Measurements from ENCODE around the gene PRSS48.
A peak's percentile ranks its signal among the peaks of the same experiment; 100 is the strongest.
"Not testable (repeated sequence)": the region's sequence is repeated elsewhere in the genome, so short reads cannot be mapped to it uniquely, and the experiment has no call there.

PRSS48 gene

DNA sequence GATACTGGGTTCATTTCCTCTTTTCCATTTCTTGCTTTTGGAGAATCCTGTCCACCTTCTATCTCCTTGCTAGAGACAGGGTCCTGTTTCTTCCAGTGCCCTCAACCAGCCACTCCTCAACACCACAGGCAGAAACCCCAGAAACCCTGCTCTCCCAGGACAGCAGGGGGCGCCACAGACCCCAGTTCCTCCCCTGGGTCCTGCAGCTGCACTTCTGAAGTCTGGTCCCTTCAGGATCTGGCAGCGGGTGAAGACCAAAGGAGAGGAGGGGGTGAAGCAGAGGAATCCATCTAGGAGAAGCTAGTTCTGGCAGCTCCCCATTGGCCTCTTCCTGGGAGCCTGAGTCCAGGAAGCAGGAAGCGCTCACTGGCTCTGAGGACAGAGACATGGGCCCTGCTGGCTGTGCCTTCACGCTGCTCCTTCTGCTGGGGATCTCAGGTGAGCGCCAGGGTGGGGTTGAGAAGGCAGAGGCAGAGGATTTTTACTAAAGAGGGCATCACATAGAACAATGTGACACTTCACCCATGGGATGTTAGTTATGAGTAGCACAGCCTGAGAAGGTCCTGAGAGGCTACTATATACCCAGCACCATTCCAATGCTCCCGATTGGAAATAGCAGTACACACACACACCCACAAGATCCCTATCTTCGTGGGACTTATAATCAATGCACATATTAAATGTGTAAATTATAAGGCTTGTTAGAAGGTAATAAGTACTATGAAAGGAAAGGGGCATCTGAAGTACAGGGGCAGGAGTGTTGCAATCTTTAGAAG lies at the start of gene PRSS48:
Gene PRSS48, plus strand, starts transcription at position 375 of the 776 bp plus-strand sequence. Its CDS starts 12 bp downstream, at position 387.
- peak; percentile 15 for DNase-seq (ENCODE audit: low read depth)

DNA sequence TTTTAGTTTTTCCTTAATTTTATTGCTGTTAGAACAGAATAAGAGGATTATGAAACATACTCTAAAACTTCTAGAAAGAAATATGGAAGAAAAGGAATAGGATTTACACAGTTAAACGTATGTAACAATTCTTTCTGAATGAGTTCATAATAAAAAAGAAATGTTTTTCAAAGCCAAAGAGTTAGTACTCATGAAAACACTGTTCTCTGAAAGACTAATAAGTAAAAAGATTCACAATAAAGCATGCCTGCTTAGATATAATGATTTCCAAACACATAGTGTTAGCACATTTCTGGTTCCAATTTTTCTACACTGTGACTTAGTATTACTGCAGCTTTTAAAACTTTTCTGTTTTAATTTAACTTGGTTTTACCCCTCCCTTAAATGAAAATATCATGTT lies 49.8 kb upstream of the PRSS48 start:
- DNase-seq (ENCODE audit: low read depth): no peak

GRCh38 chr4:151227731-151228130 lies 49.2 kb upstream of the PRSS48 start:
- DNase-seq (ENCODE audit: low read depth): no peak

DNA sequence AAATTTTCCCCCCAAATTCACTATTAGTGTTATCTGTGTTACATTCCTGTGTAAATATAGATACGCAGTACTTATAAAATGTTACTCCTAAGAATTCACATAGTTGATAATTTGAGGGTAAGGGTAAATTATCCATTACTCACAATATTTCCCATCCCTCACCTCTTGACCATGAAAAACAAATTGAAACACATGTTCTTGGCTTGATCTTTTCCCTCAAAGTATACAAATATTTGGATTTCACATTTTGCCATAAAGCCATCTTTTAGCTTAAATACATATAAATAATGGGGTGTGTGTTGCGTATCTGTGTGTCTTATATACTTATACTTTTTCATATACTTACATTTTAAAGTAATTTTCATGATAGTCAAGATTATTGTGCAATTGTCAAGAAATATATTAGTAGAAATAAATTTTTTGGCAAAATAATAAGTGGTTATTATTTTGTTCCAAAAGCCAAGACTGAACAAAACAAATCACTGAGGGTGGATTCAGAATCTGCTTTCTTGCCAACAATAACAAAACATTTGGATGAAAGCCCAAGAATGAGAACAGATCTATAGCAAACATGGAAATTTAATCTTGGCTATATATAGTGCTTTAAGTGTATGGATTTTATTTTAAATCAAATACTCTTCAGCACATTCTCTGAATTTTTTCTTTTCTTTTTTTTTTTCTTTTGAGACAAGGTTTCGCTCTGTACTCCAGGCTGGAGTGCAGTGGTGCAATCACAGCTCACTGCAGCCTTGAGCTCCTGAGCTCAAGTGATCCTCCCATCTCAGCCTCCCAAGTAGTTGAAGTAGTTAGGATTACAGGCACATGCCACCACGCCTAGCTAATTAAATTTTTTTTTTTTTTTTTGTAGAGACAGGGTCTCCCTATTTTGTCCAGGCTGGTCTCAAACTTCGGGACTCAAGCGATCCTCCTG lies 48.5 kb upstream of the PRSS48 start:
- DNase-seq (ENCODE audit: low read depth): no peak

DNA sequence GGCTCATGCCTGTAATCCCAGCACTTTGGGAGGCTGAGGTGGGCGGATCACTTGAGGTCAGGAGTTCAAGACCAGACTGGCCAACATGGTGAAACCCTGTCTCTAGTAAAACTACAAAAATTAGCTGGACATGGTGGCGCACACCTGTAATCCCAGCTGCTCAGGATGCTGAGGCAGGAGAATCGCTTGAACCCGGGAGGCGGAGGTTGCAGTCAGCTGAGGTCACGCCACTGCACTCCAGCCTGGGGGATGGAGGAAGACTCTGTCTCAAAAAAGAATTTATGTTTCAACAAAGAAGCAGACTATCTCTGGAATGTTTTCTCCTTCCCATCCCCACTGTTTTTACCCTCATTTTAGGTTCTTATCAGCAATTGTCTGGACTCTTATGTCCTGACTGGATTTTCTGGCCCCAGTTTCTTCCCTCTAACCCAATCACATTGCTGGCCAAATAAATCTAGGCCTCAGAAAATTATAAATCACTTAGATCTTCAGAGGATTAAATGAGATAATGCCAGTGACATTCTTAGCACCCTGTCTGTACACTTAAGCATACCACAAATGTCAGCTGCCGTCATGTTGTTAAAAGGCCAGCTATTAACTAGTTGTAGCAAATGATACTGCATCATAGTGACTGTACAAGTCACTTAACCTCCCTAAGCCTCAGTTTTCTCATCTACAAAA lies 44.9 kb upstream of the PRSS48 start:
- no peak for DNase-seq (ENCODE audit: low read depth)

DNA sequence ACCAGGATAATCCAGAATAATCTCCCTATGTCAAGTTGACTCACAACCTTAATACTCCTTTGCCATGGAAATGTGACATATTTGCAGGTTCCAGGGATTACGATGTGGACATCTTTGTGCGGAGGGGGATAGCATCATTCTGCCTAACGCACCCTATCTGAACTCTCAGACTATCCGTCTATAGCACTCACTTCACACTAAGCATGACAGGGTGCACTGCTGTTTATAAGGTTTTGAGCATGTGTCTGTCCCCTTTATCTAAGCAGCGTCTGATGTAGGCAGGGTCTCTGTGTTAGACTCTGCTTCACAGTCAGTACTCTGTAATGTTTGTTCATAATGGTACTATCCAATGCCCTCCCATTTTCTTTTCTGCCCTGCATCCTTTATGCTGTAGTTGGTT lies 43.4 kb upstream of the PRSS48 start:
- no peak for DNase-seq (ENCODE audit: low read depth)

DNA sequence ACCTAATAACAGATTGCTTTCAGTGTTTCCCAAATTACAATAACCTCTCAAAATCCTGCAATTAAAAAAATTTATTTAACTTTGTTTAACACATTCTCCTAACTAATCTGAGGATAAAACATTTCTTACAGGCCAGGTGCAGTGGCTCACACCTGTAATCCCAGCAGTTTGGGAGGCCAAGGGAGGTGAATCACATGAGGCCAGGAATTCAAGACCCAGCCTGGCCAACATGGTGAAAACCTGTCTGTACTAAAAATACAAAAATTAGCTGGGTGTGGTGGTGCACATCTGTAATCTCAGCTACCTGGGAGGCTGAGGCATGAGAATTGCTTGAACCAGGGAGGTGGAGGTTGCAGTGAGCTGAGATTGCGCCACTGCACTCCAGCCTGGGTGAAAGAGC lies 41.6 kb upstream of the PRSS48 start:
- not testable (repeated sequence) for DNase-seq (ENCODE audit: low read depth)

DNA sequence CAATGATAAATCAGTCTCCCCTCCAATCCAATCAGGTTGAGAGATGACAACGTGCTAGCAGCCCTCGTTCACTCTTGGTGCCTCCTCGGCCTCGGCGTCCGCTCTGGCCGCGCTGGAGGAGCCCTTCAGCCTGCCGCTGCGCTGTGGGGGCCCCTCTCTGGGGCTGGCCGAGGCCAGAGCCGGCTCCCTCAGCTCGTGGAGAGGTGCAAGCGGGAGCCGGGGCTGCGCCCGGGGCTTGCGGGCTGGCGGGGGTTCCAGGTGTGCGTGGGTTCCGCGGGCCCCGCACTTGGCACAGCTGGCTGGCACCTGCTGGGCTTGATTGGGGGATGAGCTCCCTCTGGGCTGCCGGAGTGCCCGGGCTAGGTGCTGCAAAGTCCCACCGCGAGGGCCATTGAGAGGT lies 40.9 kb upstream of the PRSS48 start:
- DNase-seq (ENCODE audit: low read depth): no peak

DNA sequence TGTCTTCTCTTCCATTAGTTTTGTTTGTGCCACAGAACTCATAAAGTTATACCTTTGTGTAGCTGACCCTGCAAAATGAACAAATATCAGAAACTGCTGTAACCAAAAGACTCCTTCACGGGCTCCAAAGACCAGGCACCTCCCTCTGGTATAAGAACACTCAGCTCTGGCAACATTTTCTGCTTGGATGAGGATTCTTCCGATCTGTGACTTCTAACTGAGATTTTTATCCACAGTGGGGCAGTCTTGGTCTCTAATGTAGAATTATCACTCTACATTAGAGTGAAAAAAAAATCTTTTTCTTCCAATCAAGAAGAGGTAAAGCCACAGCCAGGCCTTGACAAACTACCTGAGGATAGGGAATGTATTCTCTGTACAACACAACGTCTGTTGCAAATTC lies 38.5 kb upstream of the PRSS48 start:
- no peak for DNase-seq (ENCODE audit: low read depth)

- no peak for DNase-seq (ENCODE audit: low read depth)
These were observed 37.4 kb upstream of the PRSS48 start for GRCh38 chr4:151239608-151240007.

DNA sequence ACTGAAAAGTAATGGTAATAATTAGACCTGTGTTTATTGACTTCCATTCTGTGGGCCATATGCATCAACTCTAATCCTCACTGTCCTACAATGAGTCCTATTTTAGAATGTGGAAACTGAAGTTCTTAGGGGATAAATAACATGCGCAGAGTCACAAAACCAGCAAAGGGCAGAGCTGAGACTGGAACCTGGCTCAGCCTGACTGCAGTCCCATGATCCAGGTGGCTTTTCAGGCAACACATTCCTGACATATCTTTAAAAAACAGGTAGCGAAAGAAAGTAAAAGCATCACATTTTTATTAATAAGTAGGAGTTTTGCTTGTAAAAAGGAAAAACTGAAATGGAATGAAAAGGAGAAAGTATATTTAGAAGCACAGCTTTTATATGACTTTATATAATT lies 34.7 kb upstream of the PRSS48 start:
- DNase-seq (ENCODE audit: low read depth): no peak

DNA sequence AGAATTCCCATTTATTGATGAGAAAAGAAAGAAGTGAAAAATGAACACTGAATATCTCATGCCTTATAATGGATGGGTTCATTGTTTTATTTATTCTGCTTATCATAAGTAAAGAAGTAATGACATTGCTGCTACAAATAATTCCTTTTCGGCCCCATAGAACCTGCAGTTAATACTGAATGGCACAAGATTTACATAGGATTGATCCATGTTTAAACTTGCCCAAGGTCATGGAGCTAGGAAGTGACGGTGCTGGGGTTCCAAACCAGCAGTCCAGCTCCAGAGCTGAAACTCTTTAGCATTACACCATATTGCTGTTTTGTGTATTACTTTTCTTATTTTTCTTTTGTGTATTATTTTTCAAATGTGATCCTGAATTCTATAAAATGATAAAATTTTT lies 30.2 kb upstream of the PRSS48 start:
- DNase-seq (ENCODE audit: low read depth): no peak

DNA sequence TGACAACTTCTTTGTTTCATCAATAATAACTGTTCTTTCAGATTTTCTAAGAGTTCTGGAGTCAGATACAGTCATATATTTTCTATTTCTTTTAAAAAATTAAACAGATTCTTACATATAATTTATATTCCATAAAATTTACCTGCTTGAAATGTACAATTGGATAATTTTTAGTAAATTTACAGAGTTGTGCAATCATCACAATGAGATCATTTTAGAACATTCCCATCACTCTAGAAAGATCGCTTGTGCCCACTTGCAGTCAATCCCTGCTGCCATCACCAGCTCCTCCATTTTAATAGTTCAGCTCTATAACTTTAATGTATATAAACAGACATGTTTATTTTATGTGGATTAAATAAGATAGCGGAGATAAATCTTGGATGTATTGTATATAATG lies 29.6 kb upstream of the PRSS48 start:
- DNase-seq (ENCODE audit: low read depth): no peak

GRCh38 chr4:151248519-151248918 lies 28.4 kb upstream of the PRSS48 start:
- no peak for DNase-seq (ENCODE audit: low read depth)

GRCh38 chr4:151250706-151251105 lies 26.3 kb upstream of the PRSS48 start:
- DNase-seq (ENCODE audit: low read depth): no peak

GRCh38 chr4:151251603-151252304 lies 25.2 kb upstream of the PRSS48 start:
- DNase-seq (ENCODE audit: low read depth): no peak

DNA sequence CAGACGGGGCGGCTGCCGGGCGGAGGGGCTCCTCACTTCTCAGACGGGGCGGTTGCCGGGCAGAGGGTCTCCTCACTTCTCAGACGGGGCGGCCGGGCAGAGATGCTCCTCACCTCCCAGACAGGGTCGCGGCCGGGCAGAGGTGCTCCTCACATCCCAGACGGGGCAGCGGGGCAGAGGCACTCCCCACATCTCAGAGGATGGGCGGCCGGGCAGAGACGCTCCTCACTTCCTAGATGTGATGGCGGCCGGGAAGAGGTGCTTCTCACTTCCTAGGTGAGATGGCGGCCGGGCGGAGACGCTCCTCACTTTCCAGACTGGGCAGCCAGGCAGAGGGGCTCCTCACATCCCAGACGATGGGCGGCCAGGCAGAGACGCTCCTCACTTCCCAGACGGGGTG lies 21.7 kb upstream of the PRSS48 start:
- DNase-seq (ENCODE audit: low read depth): not testable (repeated sequence)

GRCh38 chr4:151255680-151256079 lies 21.3 kb upstream of the PRSS48 start:
- not testable (repeated sequence) for DNase-seq (ENCODE audit: low read depth)

DNA sequence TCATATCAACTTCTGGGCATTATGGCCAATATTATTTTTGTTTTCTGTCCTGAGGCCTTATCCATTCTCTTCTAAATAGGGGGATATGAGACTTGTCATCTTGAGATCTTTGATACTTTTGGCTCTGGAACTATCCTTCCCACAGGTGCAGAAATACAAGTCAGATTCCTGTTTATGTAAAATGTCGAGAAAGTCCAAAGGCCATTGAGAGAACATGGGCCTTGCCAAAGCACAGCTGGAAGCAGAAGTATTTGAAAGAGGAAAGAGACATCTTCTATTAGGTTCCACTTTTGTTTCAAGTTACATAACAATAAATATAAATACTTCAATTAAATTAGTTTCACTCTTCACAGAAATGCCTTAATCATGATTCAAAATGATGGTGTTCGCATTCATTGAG lies 20.8 kb upstream of the PRSS48 start:
- DNase-seq (ENCODE audit: low read depth): no peak

- no peak for DNase-seq (ENCODE audit: low read depth)
These were observed 19.3 kb upstream of the PRSS48 start for GRCh38 chr4:151257704-151258103.

GRCh38 chr4:151259752-151260151 lies 17.2 kb upstream of the PRSS48 start:
- DNase-seq (ENCODE audit: low read depth): no peak

- DNase-seq (ENCODE audit: low read depth): no peak
These were observed 16.4 kb upstream of the PRSS48 start for GRCh38 chr4:151260526-151260925.
